Activated CD4-positive, alpha-beta memory T cell treated with anti-CD3 and anti-CD28 coated beads for 36 hours (primary cell): ENCODE results near the gene ARHGAP8. TPM values are rescaled to one million over a fixed set of nuclear protein-coding genes. Genes with fewer than 3 reads are reported as not detected.

ENCODE experiments used
- CTCF ChIA-PET: fragments of 350-600 bp; sonication (Branson Sonifier 250); formaldehyde crosslinking; loops from one replicate; lab custom pipeline; 2021; ENCODE audit warnings: antibody characterized with exemption, inconsistent platforms; lab: Charles Lee
- POLR2A ChIA-PET: fragments of 350-600 bp; sonication (Branson Sonifier 250); formaldehyde crosslinking; loops from one replicate; lab custom pipeline; 2021; ENCODE audit warnings: antibody characterized with exemption; lab: Charles Lee
- DNase-seq: peaks from one replicate; pipeline ENCODE4 v3.0.0-alpha.2; 2020
- H3K27ac Mint-ChIP-seq: one replicate; pipeline ENCODE4 v1.8.0; 2021; ENCODE audit warnings: mixed read lengths
- H3K27me3 Mint-ChIP-seq: one replicate; pipeline ENCODE4 v1.8.0; 2021; ENCODE audit warnings: mixed read lengths
- H3K36me3 Mint-ChIP-seq: one replicate; pipeline ENCODE4 v1.8.0; 2021; ENCODE audit warnings: mixed read lengths
- H3K4me1 Mint-ChIP-seq: one replicate; pipeline ENCODE4 v1.8.0; 2021; ENCODE audit warnings: low read depth, mixed read lengths
- H3K4me3 Mint-ChIP-seq: one replicate; pipeline ENCODE4 v1.8.0; 2021; ENCODE audit warnings: mild to moderate bottlenecking, mixed read lengths
- H3K9me3 Mint-ChIP-seq: one replicate; pipeline ENCODE4 v1.8.0; 2021; ENCODE audit warnings: mixed read lengths
- intact Hi-C: fragments of 100-400 bp; cut with micrococcal nuclease; formaldehyde crosslinking; loops from one replicate; pipeline ENCODE4 v1.15.1; 2023
- total RNA-seq, 2 experiments: library from RNA; stranded (reverse); gene quantifications; one replicate each; pipeline ENCODE4 v1.2.3, GENCODE V29; 2021

ARHGAP8 gene
- total RNA-seq, 2 experiments from 2014 or later: 0.73 to 0.88 TPM

DNA sequence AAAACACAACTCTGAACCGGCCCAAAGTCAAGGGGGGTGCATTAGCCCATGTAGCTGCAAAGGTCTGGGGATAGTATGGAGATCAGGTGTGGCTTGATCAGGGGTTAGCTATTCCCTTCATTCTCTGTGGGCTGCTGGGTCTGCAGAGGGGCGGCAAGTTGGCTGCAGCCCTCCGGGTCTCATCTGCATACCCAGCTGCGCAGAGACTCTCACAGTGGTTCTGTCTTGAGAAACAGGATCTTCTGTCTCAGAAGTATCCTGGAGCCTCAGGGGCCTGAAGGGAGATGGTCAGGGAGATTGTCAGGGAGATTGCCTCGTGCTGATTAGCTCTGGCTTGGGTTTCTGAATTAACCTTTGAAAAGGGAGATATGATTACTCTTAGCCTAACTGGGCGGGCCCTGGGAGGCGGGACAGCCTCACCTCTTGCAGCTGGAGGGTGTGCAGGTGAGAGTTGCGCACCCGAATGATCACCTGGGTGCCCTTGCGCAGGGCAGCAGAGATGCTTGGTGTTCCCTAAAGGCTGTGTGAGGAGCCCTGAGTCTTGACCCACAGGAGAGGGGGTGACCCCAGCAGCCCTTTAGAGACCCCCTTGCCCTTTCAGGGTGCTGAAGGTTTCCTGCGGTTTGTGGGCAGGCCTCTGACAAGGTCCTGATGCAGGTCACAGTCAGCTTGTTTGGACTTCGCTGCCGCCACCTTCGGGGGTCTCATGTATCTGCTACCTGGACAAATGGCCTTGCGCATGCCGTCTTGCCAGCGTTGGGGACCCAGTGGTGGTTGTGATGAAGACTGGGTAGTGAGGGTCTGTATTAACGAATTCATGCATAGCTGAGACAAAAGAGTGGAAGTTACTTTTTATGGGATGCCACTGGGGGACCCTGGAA is 7.3 kb downstream of the ARHGAP8 start:
- H3K4me1 Mint-ChIP-seq: no peaks in the 10 kb centered on the region
- no peak overlapping the region for H3K4me3 Mint-ChIP-seq
- CTCF ChIA-PET: no interaction called here
- H3K27ac Mint-ChIP-seq: no peak overlapping the region
- DNase-seq: no peak
- H3K27me3 Mint-ChIP-seq: peaks cover 10% of the 10 kb centered on the region
- intact Hi-C loops: no loop called here
- peaks cover 8% of the 10 kb centered on the region for H3K9me3 Mint-ChIP-seq
- H3K36me3 Mint-ChIP-seq: no peaks in the 10 kb centered on the region
- POLR2A ChIA-PET: no interaction called here

DNA sequence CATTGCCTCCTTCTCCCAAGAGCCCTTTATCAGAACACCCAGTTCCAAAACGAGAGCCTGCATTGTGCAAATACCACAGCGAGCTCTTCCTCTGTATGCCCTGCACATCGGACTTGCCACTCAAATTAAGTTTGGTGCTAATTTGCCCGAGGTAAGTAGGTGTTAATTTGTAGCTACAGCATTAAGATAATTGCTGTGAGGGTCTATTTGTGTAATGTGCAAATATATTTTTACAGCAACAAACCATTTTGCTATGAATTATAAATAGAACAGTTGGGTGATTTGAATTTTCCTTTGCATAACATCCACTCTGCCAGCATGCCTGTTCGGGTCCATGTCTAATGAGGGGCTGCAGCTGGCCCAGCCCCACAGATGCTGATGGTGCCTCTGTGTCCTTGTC is 8.1 kb downstream of the ARHGAP8 start:
- POLR2A ChIA-PET: no interaction called here
- CTCF ChIA-PET: no interaction called here
- Mint-ChIP-seq H3K4me1 (no peaks in the 10 kb centered on the region), H3K36me3 (no peaks in the 10 kb centered on the region), H3K4me3 (no peak overlapping the region), H3K9me3 (peaks cover 8% of the 10 kb centered on the region), H3K27me3 (peaks cover 5% of the 10 kb centered on the region), H3K27ac (no peak overlapping the region)
- no peak for DNase-seq
- intact Hi-C loops: no loop called here

DNA sequence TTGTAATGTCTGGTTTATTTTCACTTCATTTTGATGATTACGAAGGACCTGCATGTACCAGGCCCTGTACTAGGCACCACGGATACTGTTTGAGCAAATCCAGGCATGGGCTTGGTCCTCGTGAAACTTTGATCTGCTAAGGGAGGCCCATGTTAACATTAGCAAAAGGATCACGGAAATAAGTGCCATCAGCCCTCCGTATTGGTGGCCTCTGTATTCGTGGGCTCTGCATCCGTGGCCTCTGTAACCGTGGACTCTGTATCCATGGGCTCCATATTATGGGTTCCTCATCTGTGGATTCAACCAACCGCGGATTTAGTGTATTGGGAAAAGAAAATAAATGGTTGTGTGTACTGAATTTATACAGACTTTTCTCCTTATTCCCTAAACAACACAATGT is 8.7 kb downstream of the ARHGAP8 start:
- ChIA-PET POLR2A (no interaction called here), CTCF (no interaction called here)
- Mint-ChIP-seq H3K27ac (no peak overlapping the region), H3K9me3 (peaks cover 8% of the 10 kb centered on the region), H3K4me1 (no peaks in the 10 kb centered on the region), H3K4me3 (no peak overlapping the region), H3K27me3 (peaks cover 5% of the 10 kb centered on the region), H3K36me3 (no peaks in the 10 kb centered on the region)
- DNase-seq: no peak
- intact Hi-C loops: no loop called here

DNA sequence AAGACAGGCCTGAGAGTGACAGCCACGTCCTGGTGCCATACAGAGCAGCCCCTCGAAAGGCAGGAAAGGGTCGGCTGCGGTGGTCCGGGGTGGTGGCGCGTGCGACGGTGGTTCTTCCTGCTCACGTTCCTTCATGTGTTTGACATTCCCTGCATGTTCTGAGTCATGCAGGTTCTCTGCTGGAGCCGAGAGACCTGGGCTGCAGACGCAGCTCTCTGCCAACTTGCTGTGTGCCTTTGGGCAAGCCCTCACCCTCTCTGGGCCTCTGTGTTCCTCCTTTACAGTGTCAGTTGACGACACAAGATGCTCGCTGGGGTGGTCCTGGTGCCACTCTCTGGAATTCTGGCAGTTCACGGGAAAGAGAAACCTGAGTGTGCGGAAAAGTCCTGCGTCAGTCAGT is 12.0 kb downstream of the ARHGAP8 start:
- CTCF ChIA-PET: no interaction called here
- H3K4me1 Mint-ChIP-seq: no peaks in the 10 kb centered on the region
- intact Hi-C loops: no loop called here
- no peak overlapping the region for H3K4me3 Mint-ChIP-seq
- POLR2A ChIA-PET: no interaction called here
- peaks cover 3% of the 10 kb centered on the region for H3K27me3 Mint-ChIP-seq
- H3K36me3 Mint-ChIP-seq: no peaks in the 10 kb centered on the region
- no peak overlapping the region for H3K27ac Mint-ChIP-seq
- no peak for DNase-seq
- H3K9me3 Mint-ChIP-seq: peaks cover 8% of the 10 kb centered on the region

DNA sequence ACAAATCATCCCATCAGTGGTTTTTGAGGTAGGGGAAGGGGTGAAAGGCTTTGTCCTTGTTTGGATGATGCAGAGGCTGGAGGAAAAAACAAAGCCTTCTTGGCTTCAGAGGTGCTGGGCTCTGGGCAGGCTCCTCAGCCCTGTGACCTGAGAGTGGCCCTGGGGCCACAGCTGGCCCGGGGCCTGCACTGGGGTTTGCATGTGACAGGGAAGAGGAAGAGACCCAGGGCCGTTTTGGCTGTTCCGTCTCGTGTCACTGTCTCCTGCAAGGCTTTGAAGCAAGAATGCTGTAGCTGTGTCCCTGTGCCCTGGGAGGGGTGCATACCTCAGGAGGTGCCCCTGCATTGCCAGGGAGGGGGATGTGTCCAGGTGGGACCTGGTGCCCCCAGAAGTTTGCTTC is 12.6 kb downstream of the ARHGAP8 start:
- peaks cover 8% of the 10 kb centered on the region for H3K9me3 Mint-ChIP-seq
- H3K27ac Mint-ChIP-seq: no peak overlapping the region
- H3K4me1 Mint-ChIP-seq: no peaks in the 10 kb centered on the region
- peaks cover 3% of the 10 kb centered on the region for H3K27me3 Mint-ChIP-seq
- no peaks in the 10 kb centered on the region for H3K36me3 Mint-ChIP-seq
- intact Hi-C loops: no loop called here
- POLR2A ChIA-PET: no interaction called here
- CTCF ChIA-PET: interaction anchor here (0.8 kb wide), 1 partner anchor 16 kb away, joined by 3 read pairs; no protein-coding TSS in a partner anchor
- DNase-seq: no peak
- no peak overlapping the region for H3K4me3 Mint-ChIP-seq

DNA sequence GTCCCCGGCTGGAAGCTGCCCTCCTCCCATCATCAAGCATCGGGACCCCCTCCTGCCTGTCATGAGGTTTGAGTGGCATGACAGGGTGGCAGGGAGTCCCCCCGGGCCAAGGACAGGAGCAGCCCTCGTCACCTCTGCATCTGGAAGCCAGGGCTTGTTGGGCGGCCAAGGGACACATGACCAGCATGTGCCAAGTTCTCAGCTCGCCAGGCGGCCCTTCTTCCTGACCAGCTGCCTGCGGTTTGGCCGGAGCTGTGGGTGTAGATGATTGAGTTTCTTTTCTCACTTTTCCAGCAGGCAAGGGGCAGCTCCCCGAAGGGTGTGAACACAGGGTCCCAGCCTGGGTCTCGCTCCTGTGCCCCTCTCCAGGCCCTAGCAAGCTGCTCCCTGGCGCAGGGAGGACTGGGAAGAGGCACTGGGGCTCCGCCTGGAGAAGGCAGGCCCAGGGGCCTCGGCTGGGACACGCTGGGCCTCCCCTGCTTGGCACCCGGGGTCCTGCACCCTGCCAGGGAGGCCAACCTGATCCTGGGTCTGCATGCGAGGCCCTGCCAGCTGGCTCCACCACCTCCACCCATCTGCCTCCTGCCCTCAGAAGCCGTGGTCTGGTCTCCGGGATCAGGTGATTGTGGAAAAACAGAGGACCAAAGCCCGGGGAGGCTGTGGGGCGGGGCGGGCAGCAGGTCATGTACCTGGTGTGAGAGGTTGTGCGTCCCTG is 13.4 kb downstream of the ARHGAP8 start:
- no peak for DNase-seq
- Mint-ChIP-seq H3K4me1 (no peaks in the 10 kb centered on the region), H3K27ac (no peak overlapping the region), H3K9me3 (peaks cover 8% of the 10 kb centered on the region), H3K27me3 (peaks cover 3% of the 10 kb centered on the region), H3K4me3 (no peak overlapping the region), H3K36me3 (no peaks in the 10 kb centered on the region)
- CTCF ChIA-PET: interaction anchor here (0.8 kb wide), 1 partner anchor 15 kb away, joined by 3 read pairs; no protein-coding TSS in a partner anchor
- POLR2A ChIA-PET: interaction anchor here (0.6 kb wide), 1 partner anchor 90 kb away, joined by 3 read pairs; no protein-coding TSS in a partner anchor
- intact Hi-C loops: no loop called here

DNA sequence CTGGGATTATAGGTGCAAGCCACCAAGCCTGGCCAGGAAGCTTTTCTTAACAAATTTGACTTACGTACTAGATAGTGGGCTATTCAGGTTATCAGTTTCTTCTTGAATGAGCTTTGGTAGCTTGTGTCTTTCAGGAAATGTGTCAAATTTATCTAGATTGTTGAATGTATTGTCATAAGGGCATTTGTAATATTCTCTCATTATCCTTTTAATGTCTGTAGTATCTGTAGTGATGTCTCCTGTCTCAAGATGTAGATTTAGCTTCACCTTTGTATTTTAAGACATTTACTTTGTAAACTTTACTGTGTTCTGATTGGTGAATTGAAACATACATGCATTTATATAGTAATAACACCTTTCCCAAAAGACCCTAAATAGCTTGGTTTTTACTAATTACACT is 20.7 kb downstream of the ARHGAP8 start:
- ChIA-PET POLR2A (no interaction called here), CTCF (no interaction called here)
- intact Hi-C loops: no loop called here
- no peaks in the 10 kb centered on the region for H3K36me3 Mint-ChIP-seq
- H3K4me1 Mint-ChIP-seq: no peaks in the 10 kb centered on the region
- peaks cover 19% of the 10 kb centered on the region for H3K9me3 Mint-ChIP-seq
- H3K4me3 Mint-ChIP-seq: no peak overlapping the region
- peaks cover 1% of the 10 kb centered on the region for H3K27me3 Mint-ChIP-seq
- H3K27ac Mint-ChIP-seq: no peak overlapping the region
- DNase-seq: no peak

DNA sequence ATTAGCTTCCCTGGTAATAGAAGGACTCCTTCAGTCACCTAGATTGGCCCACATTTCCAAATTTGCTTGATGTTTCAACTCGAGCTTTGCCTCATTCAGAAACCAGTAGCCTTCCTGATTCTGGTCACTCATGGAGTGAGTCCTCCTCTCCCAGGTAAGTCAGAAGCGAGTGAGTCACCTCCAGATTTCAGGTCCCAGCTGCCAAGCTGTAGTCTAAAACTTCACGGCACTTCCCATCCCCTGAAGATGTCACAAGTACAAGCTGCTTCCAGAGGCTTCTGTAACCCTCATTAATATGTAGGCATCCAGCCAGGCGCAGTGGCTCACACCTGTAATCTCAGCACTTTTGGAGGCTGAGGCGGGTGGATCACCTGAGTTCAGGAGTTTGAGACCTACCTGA is 23.5 kb downstream of the ARHGAP8 start:
- Mint-ChIP-seq H3K4me3 (no peak overlapping the region), H3K27me3 (peaks cover 1% of the 10 kb centered on the region), H3K4me1 (no peaks in the 10 kb centered on the region), H3K27ac (no peak overlapping the region), H3K9me3 (peaks cover 19% of the 10 kb centered on the region), H3K36me3 (no peaks in the 10 kb centered on the region)
- intact Hi-C loops: no loop called here
- CTCF ChIA-PET: no interaction called here
- POLR2A ChIA-PET: no interaction called here
- no peak for DNase-seq

DNA sequence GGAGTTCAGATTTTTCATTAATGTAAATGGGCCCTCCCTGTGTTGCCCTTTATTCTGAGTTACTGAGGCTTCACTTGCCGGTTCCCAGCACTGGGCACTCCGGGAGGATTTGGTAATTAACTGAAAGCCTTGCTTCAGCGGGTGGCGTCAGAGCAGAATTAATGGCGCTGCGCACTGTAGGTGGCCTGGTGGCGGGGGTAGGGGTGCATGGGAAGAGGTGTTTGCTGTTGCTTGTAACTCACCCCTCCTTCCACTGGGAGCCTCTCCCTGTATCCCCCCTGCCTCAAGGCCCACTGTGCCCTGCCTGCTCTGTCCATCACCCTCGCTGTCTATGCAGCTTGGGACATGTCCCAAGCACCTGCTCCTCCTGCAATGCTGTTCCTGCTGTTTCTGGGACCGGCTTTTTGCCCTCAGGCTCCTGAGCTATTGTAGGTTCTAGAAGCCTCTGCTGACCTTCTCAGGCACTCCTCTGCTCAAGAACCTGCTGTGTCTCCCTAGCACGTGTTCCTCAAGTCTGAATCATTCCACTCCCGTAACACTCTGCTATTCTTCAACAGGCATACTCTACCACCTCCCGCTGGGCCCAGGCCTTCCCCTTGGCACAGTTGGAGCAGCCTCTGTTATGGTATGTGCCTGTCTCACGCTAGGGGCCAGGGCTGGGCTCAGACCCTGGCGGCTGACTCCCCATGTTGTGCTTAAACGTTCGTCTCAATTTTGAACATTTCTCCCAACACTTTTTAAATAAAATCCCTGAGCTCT is 24.4 kb downstream of the ARHGAP8 start:
- H3K9me3 Mint-ChIP-seq: peaks cover 19% of the 10 kb centered on the region
- no peak overlapping the region for H3K27ac Mint-ChIP-seq
- H3K4me3 Mint-ChIP-seq: no peak overlapping the region
- POLR2A ChIA-PET: no interaction called here
- CTCF ChIA-PET: interaction anchor here (0.6 kb wide), 1 partner anchor 67 kb away, joined by 3 read pairs; no protein-coding TSS in a partner anchor
- H3K36me3 Mint-ChIP-seq: no peaks in the 10 kb centered on the region
- intact Hi-C loops: no loop called here
- DNase-seq: no peak
- peaks cover under 1% of the 10 kb centered on the region for H3K27me3 Mint-ChIP-seq
- no peaks in the 10 kb centered on the region for H3K4me1 Mint-ChIP-seq

DNA sequence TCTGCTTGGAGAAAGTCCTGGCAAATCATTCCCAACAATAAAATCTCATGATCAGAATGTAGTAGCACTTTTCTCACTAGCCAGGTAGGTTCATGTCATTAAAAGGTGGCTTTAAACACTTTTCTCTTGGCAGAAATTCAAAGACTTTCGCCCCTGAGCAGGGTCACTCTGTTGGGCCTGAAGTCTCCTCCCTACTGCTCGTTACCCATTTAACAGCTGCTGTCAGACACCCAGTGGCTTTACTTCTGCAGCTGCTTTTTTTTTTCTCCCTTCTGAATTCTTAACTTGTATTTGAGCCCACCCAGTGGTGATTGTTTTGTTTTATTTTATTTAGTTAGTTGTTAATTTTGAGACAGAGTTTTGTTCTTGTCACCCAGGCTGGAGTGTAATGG is 25.0 kb downstream of the ARHGAP8 start:
- ChIA-PET POLR2A (no interaction called here), CTCF (interaction anchor here (0.6 kb wide), 1 partner anchor 67 kb away, joined by 3 read pairs; no protein-coding TSS in a partner anchor)

DNA sequence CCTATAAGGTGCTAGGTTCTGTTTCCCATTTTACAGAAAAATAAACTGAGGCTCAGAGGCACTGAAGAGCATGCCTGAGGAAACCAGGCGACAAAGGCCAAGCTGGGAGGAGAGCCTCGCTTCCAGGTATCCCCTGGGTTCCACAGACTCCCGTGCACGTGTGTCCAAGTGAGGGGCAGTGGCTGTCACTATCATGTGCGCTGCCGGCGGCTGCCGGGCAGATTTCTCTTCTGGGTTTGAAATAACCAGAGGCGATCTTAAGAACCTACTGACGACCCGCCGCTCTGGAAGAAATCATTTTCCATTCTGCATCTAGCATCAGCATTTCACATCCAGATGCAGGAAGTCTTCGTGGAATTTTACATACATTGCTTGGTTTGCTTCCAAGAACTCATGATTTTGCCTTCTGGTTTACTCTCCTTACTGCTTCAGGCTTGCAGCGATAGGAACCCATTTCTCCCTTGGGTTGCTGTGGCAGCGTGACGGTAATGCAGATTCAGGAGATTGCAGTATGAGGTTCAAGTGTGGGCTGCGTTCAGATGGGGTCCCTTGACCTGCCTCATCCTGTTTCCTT is 28.6 kb downstream of the ARHGAP8 start:
- Mint-ChIP-seq H3K27me3 (peaks cover 3% of the 10 kb centered on the region), H3K36me3 (no peaks in the 10 kb centered on the region), H3K4me3 (no peak overlapping the region), H3K4me1 (no peaks in the 10 kb centered on the region), H3K27ac (no peak overlapping the region), H3K9me3 (no peaks in the 10 kb centered on the region)
- no peak for DNase-seq
- CTCF ChIA-PET: interaction anchor here (0.6 kb wide), 1 partner anchor 16 kb away, joined by 3 read pairs; no protein-coding TSS in a partner anchor
- POLR2A ChIA-PET: no interaction called here
- intact Hi-C loops: no loop called here

More for the DNA sequence above, 25.0 kb downstream of the ARHGAP8 start:
- H3K4me1 Mint-ChIP-seq: no peaks in the 10 kb centered on the region
- H3K27me3 Mint-ChIP-seq: no peaks in the 10 kb centered on the region
- intact Hi-C loops: no loop called here
- H3K27ac Mint-ChIP-seq: no peak overlapping the region
- no peaks in the 10 kb centered on the region for H3K36me3 Mint-ChIP-seq
- peaks cover 19% of the 10 kb centered on the region for H3K9me3 Mint-ChIP-seq
- DNase-seq: no peak
- no peak overlapping the region for H3K4me3 Mint-ChIP-seq
